ENCODE results near the gene PLCH1. TPM values are rescaled to one million over a fixed set of nuclear protein-coding genes. Genes with fewer than 3 reads are reported as not detected.

The PLCH1 gene
- polyA plus RNA-seq, 1 donor (not counting 4 experiments of a cell fraction or from before 2014, with no cell fraction given), result 0.05 TPM

GRCh38 chr3:155673421-155673820 lies 71.5 kb downstream of the PLCH1 start:
- dilution Hi-C loops (cut with MboI; ENCODE audit: extremely low pct_ligation_motif_present, low sequenced_read_pairs), result no loop called here
- Histone ChIP-seq H3K27ac (ENCODE audit: control insufficient read depth, insufficient read depth, low read length) (no peak overlapping the region), H3K79me2 (ENCODE audit: control insufficient read depth, insufficient read depth, low read length) (no peaks in the 10 kb centered on the region), H3K4me3 (ENCODE audit: control insufficient read depth in 2 of 3, extremely low read depth in 1 of 3, insufficient read depth in 2 of 3, low read depth in 1 of 3, low read length in 3 of 3) (no peak overlapping the region), H4K20me1 (ENCODE audit: control insufficient read depth, extremely low read depth, insufficient read depth, low read length) (no peaks in the 10 kb centered on the region), H3K9ac (ENCODE audit: control insufficient read depth, extremely low read depth, insufficient read depth, low read length) (no peak overlapping the region), H3K9me1 (ENCODE audit: control insufficient read depth, extremely low read depth, insufficient read depth, low read length) (no peaks in the 10 kb centered on the region), H3K4me2 (ENCODE audit: control insufficient read depth, extremely low read depth, insufficient read depth, low read depth, low read length) (no peak overlapping the region), H3K36me3 (ENCODE audit: control insufficient read depth in 2 of 2, extremely low read depth in 1 of 2, insufficient read depth in 2 of 2, low read length in 2 of 2) (no peaks in the 10 kb centered on the region), H3K27me3 (ENCODE audit: control insufficient read depth, extremely low read depth, insufficient read depth, low read length) (no peaks in the 10 kb centered on the region), H2AFZ (ENCODE audit: control insufficient read depth, low read length) (no peak overlapping the region), H3K9me3 (ENCODE audit: control insufficient read depth, low read depth, low read length) (no peaks in the 10 kb centered on the region), H3K4me1 (ENCODE audit: control insufficient read depth, extremely low read depth, insufficient read depth, low read length) (peaks cover 6% of the 10 kb centered on the region)
- DNase-seq (ENCODE audit: low read depth, low spot score) (no peak), FAIRE-seq (no peak)
- TF ChIP-seq CTCF (optimal IDR thresholded peaks at IDR 0.05 in 1 of 3, IDR thresholded peaks at IDR 0.05 in 1 of 3, conservative IDR thresholded peaks at IDR 0.05 in 1 of 3; ENCODE audit: extremely low read depth in 1 of 3, insufficient read depth in 2 of 3, low read length in 3 of 3) (no peak), EZH2 (IDR thresholded peaks at IDR 0.05; ENCODE audit: low read length) (no peak)

DNA sequence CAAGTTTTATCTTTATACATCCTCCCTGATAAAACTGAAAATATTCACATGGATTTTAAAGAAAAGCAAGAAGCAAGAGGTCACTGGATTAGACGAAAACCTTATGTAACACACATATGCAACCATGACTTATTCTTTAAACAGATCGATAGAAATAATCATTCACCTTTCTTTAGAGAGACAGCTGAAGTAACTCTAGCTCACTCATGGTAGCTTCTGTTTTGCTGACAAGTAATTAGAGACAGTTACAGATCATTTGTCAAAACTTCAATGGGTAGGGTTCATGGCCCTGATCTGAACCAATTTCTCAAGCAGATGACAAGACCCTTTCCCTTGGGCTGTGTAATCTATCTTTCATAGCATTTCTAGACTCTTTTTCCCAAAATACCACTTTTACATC lies 74.5 kb downstream of the PLCH1 start:
- Histone ChIP-seq H3K36me3 (ENCODE audit: control insufficient read depth in 2 of 2, extremely low read depth in 1 of 2, insufficient read depth in 2 of 2, low read length in 2 of 2) (no peaks in the 10 kb centered on the region), H3K9me1 (ENCODE audit: control insufficient read depth, extremely low read depth, insufficient read depth, low read length) (no peaks in the 10 kb centered on the region), H3K9me3 (ENCODE audit: control insufficient read depth, low read depth, low read length) (no peaks in the 10 kb centered on the region), H3K4me1 (ENCODE audit: control insufficient read depth, extremely low read depth, insufficient read depth, low read length) (no peaks in the 10 kb centered on the region), H3K27me3 (ENCODE audit: control insufficient read depth, extremely low read depth, insufficient read depth, low read length) (no peaks in the 10 kb centered on the region), H3K27ac (ENCODE audit: control insufficient read depth, insufficient read depth, low read length) (no peak overlapping the region), H4K20me1 (ENCODE audit: control insufficient read depth, extremely low read depth, insufficient read depth, low read length) (no peaks in the 10 kb centered on the region), H3K9ac (ENCODE audit: control insufficient read depth, extremely low read depth, insufficient read depth, low read length) (no peak overlapping the region), H3K4me2 (ENCODE audit: control insufficient read depth, extremely low read depth, insufficient read depth, low read depth, low read length) (no peak overlapping the region), H3K79me2 (ENCODE audit: control insufficient read depth, insufficient read depth, low read length) (no peaks in the 10 kb centered on the region), H3K4me3 (ENCODE audit: control insufficient read depth in 2 of 3, extremely low read depth in 1 of 3, insufficient read depth in 2 of 3, low read depth in 1 of 3, low read length in 3 of 3) (no peak overlapping the region), H2AFZ (ENCODE audit: control insufficient read depth, low read length) (no peak overlapping the region)
- dilution Hi-C loops (cut with MboI; ENCODE audit: extremely low pct_ligation_motif_present, low sequenced_read_pairs), result no loop called here
- no peak for FAIRE-seq
- TF ChIP-seq CTCF (optimal IDR thresholded peaks at IDR 0.05 in 1 of 3, IDR thresholded peaks at IDR 0.05 in 1 of 3, conservative IDR thresholded peaks at IDR 0.05 in 1 of 3; ENCODE audit: extremely low read depth in 1 of 3, insufficient read depth in 2 of 3, low read length in 3 of 3) (no peak), EZH2 (IDR thresholded peaks at IDR 0.05; ENCODE audit: low read length) (no peak)
- no peak for DNase-seq (ENCODE audit: low read depth, low spot score)
